Left renal pelvis (tissue), 4 donors: ENCODE results near the gene MAGEB4. TPM values are rescaled to one million over a fixed set of nuclear protein-coding genes. Genes with fewer than 3 reads are reported as not detected.

ENCODE experiments used
- DNase-seq, 4 donors: peaks; one replicate each; pipeline ENCODE4 v3.0.0-alpha.2; 2013; ENCODE audit warnings: low read depth in 4 of 4, low spot score in 3 of 4
- polyA plus RNA-seq, 4 donors: library from polyadenylated mRNA; unstranded; fragments of 120-200 nt; gene quantifications; one replicate each; pipeline ENCODE4 v1.2.1, GENCODE V29; 2013; ENCODE audit not compliant: insufficient read length in 4 of 4

Gene MAGEB4
- polyA plus RNA-seq, 4 donors = not detected

DNA sequence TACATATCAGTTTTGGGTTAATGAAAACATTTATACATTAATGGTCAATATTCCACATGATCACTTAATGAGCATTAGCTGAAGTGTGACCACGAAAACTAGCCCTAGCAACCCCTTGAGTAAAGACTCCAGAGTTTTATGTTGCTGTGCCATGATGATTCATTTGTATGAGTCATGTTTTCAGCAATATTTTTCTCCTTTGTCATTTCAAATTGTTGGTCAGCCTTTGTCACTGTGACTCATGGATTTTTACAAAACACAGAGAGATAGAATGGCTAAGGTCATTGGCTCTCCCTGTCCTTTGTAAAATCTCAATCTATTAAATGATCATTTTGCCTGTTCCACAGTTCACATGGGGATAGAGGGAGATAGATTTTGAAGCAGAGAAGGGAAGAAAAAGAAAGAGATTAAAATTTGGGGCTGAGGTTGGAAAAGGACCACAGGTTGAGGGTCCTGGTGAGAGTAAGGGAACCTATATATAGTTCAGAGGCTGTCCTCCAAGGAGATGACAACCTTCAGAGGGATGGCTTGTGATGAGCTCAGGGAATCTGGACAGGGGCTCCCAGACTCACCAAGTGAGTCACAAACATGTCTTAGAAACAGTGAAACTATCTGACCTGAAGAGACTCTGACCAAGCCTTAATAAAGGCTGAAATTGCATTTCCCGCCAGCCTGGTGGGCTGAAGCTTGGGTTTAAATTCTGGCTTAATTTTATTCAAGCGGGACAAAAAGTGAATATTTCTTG, 41.8 kb downstream of the MAGEB4 start:
- no peak for DNase-seq

Other genes with a start within 250 kb of the MAGEB4 start
- gene MAGEB2, start 26.4 kb upstream of the MAGEB4 start, polyA plus RNA-seq = not detected
- not detected for gene MAGEB3, start 11.3 kb upstream of the MAGEB4 start, polyA plus RNA-seq
- not detected for gene MAGEB1, start 5.1 kb downstream of the MAGEB4 start, polyA plus RNA-seq
- under 1 TPM in 2 of 4 donors, not detected in 2; 0.16 to 0.32 TPM for gene NR0B1, start 67.4 kb downstream of the MAGEB4 start, polyA plus RNA-seq